ENCODE measurements around the gene RPSA.
"Not testable (repeated sequence)": the region's sequence is repeated elsewhere in the genome, so short reads cannot be mapped to it uniquely, and the experiment has no call there.

RPSA gene

DNA sequence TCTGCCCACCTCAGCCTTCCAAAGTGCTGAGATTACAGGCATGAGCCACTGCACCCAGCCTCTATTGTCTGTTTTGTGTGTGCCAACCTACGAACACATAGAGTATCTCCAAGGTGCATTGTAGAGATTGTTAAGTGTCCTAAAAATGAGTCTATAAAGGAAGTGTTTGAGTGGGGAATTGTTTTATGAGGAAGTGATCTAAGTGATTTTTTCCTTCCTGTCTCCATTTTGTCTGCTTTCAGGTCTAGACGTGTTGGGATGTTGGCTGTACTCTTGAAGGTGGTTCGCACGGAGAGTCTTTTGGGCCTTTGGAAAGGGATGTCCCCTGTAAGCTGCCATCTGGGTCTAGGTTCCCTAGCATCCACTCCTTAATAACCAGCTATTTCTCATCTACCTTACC lies 16.3 kb upstream of the RPSA start:
- no peak for DNase-seq

DNA sequence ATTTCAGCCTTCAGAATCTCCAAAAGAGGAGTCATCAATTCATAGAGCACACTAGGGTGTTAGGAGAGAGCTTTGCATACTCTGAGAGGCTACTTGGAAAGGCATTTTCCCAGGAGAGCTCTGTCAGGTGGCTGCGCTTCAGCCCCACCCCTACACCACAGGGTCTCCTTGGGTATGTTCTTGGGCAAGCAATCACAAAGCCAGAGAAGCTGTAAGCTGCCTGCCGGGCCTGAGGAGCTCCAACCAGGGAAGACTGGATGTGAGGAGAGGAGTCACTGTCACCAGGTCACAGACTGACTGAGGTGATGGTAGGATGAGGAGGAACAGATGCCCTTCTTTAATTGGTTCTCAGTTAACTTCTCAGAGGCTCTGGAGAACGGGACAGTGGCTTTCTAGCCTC lies 9.8 kb upstream of the RPSA start:
- no peak for DNase-seq

DNA sequence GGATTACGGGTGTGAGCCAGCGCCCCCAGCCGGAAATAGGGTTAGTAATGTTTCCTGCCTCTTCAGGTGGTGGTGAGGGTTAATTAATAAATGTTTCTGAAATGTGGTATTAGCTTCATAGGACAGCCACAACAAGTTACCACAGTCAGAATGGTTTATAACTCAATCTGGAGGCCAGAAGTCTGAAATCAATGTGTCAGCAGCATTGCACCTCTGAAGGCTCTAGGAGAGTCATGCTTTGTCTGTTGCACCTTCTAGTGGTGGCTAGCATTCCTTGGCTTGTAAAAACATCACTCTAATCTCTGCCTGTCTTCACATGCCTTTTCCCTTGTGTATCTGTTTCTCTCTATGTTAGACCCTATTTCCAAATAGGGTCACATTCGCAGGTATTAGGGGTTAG lies 7.8 kb upstream of the RPSA start:
- DNase-seq: no peak

DNA sequence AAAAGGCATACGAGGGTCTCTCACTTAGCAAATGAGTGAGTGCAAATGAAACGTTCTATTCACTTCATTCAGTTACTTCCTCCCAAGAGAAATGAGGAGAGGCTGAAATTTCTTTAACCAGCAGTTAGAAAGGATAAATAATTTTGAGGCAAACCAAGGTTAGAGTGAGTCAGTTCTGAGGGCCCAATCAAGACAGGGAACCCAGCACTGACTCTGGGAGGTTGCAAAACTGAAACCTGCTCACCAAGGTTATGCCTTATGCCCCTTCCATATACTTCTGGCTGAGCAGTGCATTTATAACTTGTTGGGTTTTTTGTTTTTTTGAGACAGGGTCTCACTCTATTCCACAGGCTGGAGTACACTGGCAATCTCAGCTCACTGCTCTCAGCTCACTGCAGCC lies 4.5 kb upstream of the RPSA start:
- DNase-seq: no peak

DNA sequence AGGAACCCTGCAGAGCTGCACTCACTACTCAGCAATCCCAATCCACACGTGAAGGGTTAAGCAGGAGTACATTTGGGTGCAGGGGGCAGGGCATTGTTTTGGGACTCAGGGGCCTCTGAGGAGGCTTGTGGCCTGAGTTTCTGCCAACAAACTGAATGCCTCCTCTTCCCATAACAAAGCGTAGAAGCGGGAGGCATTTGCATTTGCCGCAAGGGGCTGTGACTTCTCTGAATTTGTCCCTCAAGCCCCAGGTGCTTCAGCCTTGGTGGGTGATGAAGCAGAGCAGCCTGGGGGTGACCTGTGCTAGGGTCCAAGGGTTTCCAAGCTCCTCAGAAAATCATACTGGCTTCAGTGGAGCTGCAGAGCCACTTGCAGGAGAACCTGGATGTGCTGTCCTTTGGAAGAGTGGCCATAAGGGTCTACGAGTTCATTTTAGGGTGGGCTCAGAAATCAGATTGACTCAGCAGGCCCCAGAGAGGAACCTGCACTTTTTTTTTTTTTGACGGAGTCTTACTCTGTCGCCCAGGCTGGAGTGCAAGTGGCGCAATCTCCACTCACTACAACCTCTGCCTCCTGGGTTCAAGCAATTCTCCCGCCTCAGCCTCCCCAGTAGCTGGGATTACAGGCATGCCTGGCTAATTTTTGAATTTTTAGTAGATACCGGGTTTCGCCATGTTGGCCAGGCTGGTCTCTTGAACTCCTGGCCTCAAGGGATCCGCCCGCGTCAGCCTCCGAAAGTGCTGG lies 1.4 kb upstream of the RPSA start:
- no peak for DNase-seq

DNA sequence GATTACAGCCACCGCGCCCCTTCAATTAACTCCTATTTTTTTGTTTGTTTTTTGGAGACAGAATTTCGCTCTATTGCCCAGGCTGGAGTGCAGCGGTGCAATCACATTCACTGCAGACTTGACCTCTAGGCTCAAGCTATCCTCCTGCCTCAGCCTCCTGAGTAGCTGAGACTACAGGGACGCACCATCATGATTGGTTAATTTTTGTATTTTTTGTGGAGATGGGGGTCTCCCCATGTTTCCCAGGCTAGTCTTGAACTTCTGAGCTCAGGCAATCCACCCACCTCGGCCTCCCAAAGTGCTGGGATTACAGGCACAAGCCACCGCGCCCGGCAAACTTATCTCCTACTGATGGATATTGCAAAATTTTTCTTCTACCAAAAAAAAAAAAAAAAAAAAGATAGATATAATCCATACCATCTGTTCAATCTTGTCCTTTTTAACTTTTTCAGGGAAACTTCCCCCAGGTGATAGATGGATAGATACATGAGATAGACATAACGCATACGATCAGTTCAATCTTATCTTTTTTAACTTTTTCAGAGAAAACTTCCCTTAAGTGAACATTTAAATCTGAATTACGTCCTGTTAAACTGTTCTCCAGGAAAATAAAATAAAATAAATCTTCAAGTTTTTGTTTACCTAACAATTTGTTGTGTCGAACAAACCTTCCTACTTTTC lies 693 bp upstream of the RPSA start:
- DNase-seq: no peak

DNA sequence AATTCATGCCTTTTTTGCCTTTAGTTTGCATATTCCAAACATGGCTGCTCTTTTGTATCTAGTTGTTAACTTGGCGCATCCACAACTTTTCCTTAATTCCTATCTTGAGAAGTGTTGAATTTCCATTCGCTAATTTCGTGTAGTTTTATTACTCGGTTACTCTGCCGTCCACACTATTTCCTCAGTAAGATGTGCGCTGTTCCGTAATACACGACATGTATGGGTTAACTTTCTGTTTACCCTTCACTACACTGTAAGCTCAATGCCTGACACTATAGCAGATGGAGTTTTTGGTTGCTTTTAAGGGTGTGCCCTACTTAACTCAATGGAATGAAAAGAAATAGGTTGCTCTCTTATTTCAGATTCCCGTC lies 724 bp downstream of the RPSA start:
- no peak for DNase-seq

DNA sequence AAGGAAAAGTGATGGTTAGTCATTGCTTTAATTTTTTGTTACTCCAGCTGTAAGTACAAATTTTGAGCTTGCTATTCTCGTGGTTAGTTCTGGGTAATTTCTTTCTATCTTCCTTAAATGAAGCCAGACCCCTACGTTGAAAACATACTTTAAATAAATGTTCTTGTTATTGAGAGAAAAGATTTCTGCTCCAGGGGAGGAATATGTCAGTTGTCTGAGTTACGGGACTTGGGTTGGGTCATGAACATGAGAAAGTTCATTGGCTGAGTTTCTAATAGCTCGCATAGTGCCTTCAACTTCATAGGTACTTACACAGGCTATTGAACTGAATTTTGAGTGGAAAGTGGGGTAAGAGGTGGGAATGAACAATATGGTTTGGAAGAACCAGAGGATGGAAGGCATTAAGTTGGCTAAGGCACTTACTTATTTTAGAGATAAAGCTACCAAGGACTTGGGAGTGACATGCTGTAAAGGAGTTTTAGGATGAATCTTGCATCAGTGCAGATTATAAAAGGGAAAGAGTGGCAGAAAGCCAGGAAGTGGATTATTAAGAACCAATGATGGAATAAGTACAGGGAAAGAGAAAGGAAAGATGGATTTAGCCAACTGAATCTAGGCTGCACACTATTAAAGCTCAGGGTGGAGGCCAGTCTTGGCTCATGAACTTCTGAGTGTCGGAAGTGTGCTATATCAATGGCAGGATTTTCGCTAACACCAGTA lies 1.4 kb downstream of the RPSA start:
- no peak for DNase-seq

DNA sequence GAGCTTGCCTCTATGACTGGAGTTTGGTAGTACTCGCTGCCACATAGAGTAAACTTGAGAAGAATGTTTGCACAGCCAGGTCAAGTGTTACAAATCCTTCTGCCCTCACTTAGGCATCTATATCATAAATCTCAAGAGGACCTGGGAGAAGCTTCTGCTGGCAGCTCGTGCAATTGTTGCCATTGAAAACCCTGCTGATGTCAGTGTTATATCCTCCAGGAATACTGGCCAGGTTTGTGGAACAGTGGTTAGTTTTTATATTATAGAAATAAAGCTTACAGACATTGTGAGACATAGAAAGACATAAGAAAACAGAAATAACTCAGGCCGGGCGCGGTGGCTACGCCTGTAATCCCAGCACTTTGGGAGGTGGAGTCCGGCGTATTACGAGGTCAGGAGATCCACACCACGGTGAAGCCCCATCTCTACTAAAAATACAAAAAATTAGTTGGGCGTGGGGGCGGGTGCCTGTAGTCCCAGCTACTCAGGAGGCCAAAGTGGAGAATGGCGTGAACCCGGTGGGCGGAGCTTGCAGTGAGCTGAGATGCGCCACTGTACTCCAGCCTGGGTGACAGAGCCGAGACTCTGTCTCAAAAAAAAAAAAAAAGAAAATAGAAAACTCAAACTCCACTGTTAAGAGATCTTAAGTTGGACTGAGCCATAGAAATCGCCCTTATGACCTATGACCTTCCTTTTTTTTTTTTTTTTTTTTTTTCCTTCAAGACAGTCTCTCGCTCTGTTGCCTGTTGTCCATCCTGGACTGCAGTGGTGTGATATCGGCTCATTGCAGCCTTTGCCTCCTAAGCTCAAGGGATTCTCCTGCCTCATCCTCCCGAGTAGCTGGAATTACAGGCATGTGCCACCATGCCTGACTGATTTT lies 2.2 kb downstream of the RPSA start:
- DNase-seq: peak; percentile 16

DNA sequence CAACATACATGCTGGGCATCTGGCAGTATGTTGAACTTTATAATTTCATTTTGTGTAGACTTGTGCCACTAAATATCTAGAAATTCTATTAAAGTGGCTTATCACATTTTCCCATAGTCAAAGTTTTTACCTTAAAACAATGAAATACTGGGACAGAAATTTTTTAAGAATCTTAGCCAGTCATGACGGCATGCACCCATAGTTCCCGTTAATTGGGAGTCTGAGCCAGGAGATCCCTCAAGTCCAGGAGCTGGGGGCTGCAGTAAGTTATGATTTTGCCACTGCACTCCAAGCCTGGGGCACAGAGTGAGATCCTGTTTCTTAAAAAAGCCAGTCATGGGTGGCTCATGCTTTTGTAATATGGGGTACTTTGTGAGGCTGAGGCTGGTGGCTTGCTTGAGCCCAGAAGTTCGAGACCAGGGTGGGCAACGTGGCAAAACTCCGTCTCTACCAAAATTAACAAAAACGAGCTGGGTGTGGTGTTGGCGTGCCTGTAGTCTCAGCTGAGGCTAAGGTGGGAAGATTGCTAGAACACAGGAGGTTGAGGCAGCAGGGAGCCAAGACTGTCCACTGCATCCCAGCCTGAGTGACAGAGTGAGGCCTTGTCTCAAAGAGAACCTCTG lies 3.1 kb downstream of the RPSA start:
- DNase-seq: no peak

DNA sequence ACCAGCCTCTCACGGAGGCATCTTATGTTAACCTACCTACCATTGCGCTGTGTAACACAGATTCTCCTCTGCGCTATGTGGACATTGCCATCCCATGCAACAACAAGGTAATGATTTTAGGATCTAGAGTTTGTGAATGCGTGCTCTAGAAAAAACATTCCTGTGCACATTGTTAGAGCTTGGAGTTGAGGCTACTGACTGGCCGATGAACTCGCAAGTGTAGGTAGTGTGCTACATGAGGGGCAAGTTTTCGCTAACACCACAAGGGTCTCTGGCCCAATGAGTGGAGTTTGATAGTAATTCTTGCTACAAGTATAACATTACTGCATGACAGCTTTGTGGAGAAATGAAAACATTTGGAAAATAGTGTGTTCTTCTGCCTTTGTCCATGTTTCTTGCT lies 4.4 kb downstream of the RPSA start:
- DNase-seq: no peak

DNA sequence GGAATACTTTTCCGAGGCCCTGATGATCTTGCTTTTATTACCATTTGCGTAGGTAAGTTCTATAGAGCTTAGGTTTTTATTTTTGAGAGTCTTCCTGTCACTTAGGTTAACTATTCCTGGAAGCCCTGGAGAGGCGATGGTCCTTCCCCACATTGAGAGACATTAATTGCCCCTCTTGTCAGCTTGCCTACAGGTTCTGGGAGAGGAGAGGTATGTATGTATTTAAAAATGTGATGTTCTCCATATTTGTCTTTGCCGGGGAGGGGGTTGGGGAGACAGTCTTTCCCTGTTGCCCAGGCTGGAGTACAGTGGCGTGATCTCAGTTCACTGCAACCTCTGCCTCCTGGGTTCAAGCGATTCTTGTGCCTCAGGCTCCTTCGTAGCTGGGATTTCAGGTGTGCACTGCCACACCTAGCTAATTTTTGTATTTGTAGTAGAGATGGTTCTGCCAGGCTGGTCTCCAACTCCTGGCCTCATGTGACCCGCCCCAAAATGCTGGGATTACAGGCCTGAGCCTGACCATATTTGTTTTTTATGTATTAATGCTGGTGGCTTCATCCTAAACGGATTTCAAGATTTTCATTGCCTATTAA lies 6.2 kb downstream of the RPSA start:
- no peak for DNase-seq

DNA sequence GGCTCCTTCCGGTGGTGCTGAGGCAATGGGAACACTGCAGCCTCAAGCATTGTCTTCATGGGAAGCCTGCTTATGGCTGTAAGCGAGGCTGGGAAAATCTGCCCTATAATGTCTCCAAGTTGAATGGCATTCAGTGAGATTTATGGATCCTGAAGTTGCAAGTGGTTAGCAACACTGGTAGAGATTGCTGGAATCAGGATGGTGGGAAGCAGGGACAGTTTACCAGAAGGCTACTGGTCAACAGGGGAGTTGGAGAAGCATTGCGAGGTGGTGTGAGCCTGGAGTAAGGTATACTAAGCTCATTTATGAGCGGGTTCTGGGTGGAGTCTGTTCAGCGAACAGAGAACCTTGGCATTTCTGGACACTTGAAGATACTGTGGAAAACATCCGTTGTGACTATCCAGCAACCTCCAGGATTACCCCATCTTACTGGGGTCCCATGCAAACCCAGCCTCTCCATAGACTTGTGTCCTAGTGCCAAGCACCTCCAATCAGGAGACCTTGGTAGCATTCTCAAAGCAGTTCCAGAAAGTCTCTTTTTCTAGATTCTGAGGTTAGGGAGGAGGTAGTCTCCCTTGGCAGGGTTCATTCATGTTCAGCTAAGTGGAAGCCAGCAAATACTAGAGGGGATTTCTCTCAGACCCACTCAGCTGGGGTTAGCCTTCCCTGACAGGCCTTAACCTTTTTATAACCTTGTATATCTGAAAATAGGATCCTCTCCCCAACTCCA lies 7.3 kb downstream of the RPSA start:
- DNase-seq: no peak

DNA sequence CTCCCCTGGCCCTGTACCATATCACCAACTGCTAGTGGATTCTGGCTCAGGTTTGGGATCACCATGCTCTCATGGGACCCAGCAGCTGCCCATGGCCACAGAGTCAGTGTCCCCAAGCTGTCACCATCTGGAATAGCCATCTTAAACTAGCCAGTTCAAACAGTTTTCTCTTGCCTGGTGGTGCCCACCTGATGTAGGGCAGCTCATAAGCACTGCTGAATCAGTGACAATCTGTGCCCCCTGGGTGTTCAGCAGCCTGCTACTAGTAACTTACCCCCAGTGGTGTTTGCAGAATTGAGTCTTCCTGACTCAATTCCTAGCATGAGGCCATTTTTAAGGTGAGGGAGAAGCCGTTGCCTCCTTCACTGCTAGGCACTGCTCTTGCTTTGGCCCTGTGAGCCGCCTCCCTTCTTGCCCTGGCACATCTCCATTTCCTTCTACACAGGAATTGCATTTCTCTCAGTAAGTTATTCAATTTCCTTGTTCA lies 7.9 kb downstream of the RPSA start:
- DNase-seq: no peak

DNA sequence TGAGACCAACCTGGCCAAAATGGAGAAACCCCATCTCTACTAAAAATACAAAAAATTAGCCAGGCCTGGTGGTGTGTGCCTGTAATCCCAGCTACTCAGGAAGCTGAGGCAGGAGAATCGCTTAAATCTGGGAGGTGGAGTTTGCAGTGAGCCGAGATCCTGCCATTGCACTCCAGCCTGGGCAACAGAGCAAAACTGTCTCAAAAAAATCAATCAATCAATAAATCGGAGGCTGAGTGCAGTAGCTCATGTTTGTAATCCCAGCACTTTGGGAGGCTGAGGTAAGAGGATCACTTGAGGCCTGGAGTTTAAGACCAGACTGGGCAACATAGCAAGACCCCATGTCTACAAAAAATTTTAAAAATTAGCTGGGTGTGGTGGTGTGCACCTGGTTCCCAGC lies 8.8 kb downstream of the RPSA start:
- not testable (repeated sequence) for DNase-seq

DNA sequence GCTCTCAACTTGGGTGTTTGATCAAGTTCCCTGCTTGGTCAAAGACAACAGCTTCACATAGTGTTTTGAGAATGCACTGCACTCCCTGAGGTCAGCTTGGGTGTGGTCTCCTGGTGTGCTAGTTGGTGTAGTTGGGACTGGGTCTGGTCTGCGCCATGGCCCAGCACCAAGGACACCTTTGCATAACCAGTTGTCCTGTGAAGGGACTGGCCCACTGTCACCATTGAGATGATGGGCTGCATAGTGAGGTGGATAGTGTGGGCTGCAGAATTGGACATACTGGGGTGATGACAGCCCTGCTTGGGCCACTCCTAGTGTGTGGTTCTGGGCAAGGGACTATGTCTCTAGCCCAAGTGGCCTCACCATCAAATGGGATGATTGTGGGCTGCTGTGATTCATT lies 9.5 kb downstream of the RPSA start:
- no peak for DNase-seq

DNA sequence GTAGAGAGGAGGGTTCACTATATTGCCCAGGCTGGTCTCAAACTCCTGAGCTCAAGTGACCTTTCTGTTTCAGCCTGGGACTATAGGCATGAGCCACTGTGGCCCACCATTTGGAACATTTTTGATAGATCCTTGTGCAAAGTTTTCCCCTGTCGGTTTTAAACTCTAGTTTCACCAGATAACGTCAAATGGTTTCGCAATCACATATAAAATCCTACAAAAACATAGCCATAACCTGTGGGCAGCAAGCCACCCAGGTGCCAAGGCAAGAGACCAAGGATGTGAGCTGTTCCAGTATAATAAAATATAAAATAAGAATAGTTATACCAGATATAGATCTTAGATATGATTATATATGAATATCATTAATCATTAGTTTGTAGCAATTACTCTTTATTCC lies 10.5 kb downstream of the RPSA start:
- not testable (repeated sequence) for DNase-seq

DNA sequence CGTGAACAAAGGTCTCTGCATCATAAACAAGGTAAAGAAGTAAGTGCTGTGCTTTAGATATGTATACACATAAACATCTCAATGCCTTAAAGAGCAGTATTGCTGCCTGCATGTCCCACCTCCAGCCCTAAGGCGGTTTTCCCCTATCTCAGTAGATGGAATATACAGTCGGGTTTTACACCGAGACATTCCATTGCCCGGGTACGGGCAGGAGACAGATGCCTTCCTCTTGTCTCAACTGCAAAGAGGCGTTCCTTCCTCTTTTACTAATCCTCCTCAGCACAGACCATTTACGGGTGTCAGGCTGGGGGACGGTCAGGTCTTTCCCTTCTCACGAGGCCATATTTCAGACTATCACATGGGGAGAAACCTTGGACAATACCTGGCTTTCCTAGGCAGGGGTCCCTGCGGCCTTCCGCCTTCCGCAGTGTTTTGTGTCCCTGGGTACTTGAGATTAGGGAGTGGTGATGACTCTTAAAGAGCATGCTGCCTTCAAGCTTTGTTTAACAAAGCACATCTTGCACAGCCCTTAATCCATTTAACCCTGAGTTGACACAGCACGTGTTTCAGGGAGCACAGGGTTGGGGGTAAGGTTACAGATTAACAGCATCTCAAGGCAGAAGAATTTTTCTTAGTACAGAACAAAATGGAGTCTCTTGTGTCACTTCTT lies 12.2 kb downstream of the RPSA start:
- DNase-seq: not testable (repeated sequence)

DNA sequence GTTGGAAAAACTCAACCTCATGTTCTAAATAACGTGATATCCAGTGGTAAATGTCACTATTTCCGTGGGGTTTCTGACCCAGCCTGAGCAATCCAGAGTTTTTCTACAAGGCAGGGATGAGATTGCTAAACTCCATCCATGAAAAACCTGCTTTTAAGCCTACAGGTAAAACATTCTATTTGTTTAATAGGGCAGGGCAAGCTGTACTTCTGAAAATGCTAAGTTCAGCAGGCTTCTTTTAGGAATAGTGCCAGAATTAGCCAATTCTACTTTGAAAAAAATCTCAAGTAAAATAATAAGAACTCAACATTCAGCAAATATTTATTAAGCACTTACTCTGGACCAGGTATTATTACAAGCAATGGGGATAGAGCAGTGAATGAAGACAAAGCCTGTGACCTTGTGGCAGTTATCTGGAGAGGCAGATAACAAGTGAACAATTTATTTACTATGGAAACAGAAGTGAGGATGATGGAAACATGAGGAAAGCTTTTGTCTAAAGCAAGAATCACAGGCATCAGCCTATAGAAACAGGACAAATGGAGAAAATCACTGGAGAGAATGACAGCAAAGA lies 13.3 kb downstream of the RPSA start:
- no peak for DNase-seq

DNA sequence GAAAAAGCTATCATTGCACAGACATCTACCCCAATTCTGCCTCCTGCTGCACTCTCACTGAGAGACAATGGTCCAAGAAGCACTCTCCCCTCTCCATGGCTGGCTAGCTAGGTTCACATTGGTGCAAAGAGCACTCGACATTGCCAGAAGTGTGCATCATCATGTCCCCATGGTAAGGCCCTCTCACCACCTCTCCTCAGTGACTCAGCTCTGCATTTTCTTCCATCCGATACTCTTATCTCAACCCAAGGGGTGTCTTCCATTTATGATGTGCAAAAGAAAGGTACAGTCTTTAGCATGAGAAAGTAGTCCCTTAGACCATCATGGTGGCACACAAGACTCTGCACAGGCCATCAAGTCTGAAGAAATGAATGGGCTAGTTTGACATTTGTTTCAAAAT lies 14.0 kb downstream of the RPSA start:
- no peak for DNase-seq
